HEK293 (cell line): ENCODE data around the gene ANTKMT.
A peak's percentile ranks its signal among the peaks of the same experiment; 100 is the strongest.

Source experiments
- GLIS2 ChIP-seq: fragments of 450-650 bp; formaldehyde crosslinking; IDR thresholded peaks from 2 replicates; pipeline ENCODE4 v1.5.1; 2016; ENCODE audit warnings: missing biosample characterization, missing genetic modification characterization
- KLF7 ChIP-seq: fragments of 450-650 bp; formaldehyde crosslinking; IDR thresholded peaks from 2 replicates; pipeline ENCODE4 v1.5.1; 2016; ENCODE audit warnings: missing biosample characterization, missing genetic modification characterization, borderline replicate concordance
- OSR2 ChIP-seq: fragments of 450-650 bp; formaldehyde crosslinking; IDR thresholded peaks from 2 replicates; pipeline ENCODE4 v1.5.1; 2016; ENCODE audit warnings: missing biosample characterization, missing genetic modification characterization
- PATZ1 ChIP-seq: fragments of 450-650 bp; formaldehyde crosslinking; IDR thresholded peaks from 2 replicates; pipeline ENCODE4 v1.5.1; 2016; ENCODE audit warnings: missing biosample characterization, missing genetic modification characterization
- SP3 ChIP-seq: fragments of 450-650 bp; formaldehyde crosslinking; IDR thresholded peaks from 2 replicates; pipeline ENCODE4 v1.5.1; 2016; ENCODE audit warnings: missing biosample characterization, missing genetic modification characterization
- SP7 ChIP-seq: fragments of 450-650 bp; formaldehyde crosslinking; IDR thresholded peaks from 2 replicates; pipeline ENCODE4 v1.5.1; 2016; ENCODE audit warnings: missing biosample characterization, missing genetic modification characterization
- YY1 ChIP-seq: fragments of 450-650 bp; formaldehyde crosslinking; IDR thresholded peaks from 2 replicates; pipeline ENCODE4 v1.5.1; 2018; ENCODE audit warnings: missing biosample characterization, missing genetic modification characterization
- ZBTB7A ChIP-seq: fragments of 450-650 bp; formaldehyde crosslinking; IDR thresholded peaks from 2 replicates; pipeline ENCODE4 v1.5.1; 2016; ENCODE audit warnings: low read depth, missing biosample characterization, missing genetic modification characterization
- ZBTB8A ChIP-seq: fragments of 450-650 bp; formaldehyde crosslinking; IDR thresholded peaks from 2 replicates; pipeline ENCODE4 v1.5.1; 2016; ENCODE audit warnings: missing biosample characterization, missing genetic modification characterization
- ZFP69B ChIP-seq: fragments of 450-650 bp; formaldehyde crosslinking; IDR thresholded peaks from 2 replicates; pipeline ENCODE4 v1.5.1; 2016; ENCODE audit warnings: missing biosample characterization, missing genetic modification characterization
- ZIC2 ChIP-seq: fragments of 450-650 bp; formaldehyde crosslinking; IDR thresholded peaks from 2 replicates; pipeline ENCODE4 v1.5.1; 2016; ENCODE audit warnings: missing biosample characterization, missing genetic modification characterization
- ZNF10 ChIP-seq: fragments of 450-650 bp; formaldehyde crosslinking; IDR thresholded peaks from 2 replicates; pipeline ENCODE4 v1.5.1; 2017; ENCODE audit warnings: missing biosample characterization, missing genetic modification characterization
- ZNF18 ChIP-seq: fragments of 450-650 bp; formaldehyde crosslinking; IDR thresholded peaks from 2 replicates; pipeline ENCODE4 v1.5.1; 2016; ENCODE audit warnings: missing biosample characterization, missing genetic modification characterization
- ZNF24 ChIP-seq: fragments of 450-650 bp; formaldehyde crosslinking; IDR thresholded peaks from 2 replicates; pipeline ENCODE4 v1.5.1; 2016; ENCODE audit warnings: missing biosample characterization, missing genetic modification characterization
- ZNF335 ChIP-seq: fragments of 450-650 bp; formaldehyde crosslinking; conservative IDR thresholded peaks from 2 replicates; pipeline ENCODE4 v1.5.1; 2016; ENCODE audit warnings: missing biosample characterization, missing genetic modification characterization
- ZNF391 ChIP-seq: fragments of 450-650 bp; formaldehyde crosslinking; IDR thresholded peaks from 2 replicates; pipeline ENCODE4 v1.5.1; 2016; ENCODE audit warnings: low read depth, missing biosample characterization, missing genetic modification characterization, borderline replicate concordance
- ZNF398 ChIP-seq: fragments of 450-650 bp; formaldehyde crosslinking; IDR thresholded peaks from 2 replicates; pipeline ENCODE4 v1.5.1; 2017; ENCODE audit warnings: missing biosample characterization, missing genetic modification characterization
- ZNF621 ChIP-seq: fragments of 450-650 bp; formaldehyde crosslinking; IDR thresholded peaks from 2 replicates; pipeline ENCODE4 v1.5.1; 2017; ENCODE audit warnings: missing biosample characterization, missing genetic modification characterization
- ZNF645 ChIP-seq: fragments of 450-650 bp; formaldehyde crosslinking; IDR thresholded peaks from 2 replicates; pipeline ENCODE4; 2016; ENCODE audit warnings: missing biosample characterization, missing genetic modification characterization
- ZNF658 ChIP-seq: fragments of 450-650 bp; formaldehyde crosslinking; IDR thresholded peaks from 2 replicates; pipeline ENCODE4; 2016; ENCODE audit warnings: missing biosample characterization, missing genetic modification characterization
- ZNF677 ChIP-seq: fragments of 450-650 bp; IDR thresholded peaks from 2 replicates; pipeline ENCODE4 v1.5.0; 2018; ENCODE audit warnings: missing biosample characterization, mild to moderate bottlenecking, missing genetic modification characterization, moderate library complexity
- ZNF76 ChIP-seq: fragments of 450-650 bp; formaldehyde crosslinking; IDR thresholded peaks from 2 replicates; pipeline ENCODE4; 2016; ENCODE audit warnings: low read depth, missing biosample characterization, missing genetic modification characterization, borderline replicate concordance
- TF ChIP-seq, protein P1 (sequence below): fragments of 450-650 bp; formaldehyde crosslinking; IDR thresholded peaks from 2 replicates; pipeline ENCODE4 v1.5.1; 2016; ENCODE audit warnings: missing biosample characterization, missing genetic modification characterization
- TF ChIP-seq, protein P2 (sequence below): sonication (generic); formaldehyde crosslinking; IDR thresholded peaks from 2 replicates; pipeline ENCODE4 v1.8.1; 2022; ENCODE audit warnings: mild to moderate bottlenecking, moderate library complexity, missing genetic modification reagents
- TF ChIP-seq, protein P3 (sequence below): fragments of 450-650 bp; formaldehyde crosslinking; IDR thresholded peaks from 2 replicates; pipeline ENCODE4 v1.5.1; 2017; ENCODE audit warnings: missing biosample characterization, missing genetic modification characterization
- TF ChIP-seq, protein P4 (sequence below): fragments of 450-650 bp; formaldehyde crosslinking; IDR thresholded peaks from 2 replicates; pipeline ENCODE4 v1.5.1; 2016; ENCODE audit warnings: missing biosample characterization, missing genetic modification characterization

Gene ANTKMT

DNA sequence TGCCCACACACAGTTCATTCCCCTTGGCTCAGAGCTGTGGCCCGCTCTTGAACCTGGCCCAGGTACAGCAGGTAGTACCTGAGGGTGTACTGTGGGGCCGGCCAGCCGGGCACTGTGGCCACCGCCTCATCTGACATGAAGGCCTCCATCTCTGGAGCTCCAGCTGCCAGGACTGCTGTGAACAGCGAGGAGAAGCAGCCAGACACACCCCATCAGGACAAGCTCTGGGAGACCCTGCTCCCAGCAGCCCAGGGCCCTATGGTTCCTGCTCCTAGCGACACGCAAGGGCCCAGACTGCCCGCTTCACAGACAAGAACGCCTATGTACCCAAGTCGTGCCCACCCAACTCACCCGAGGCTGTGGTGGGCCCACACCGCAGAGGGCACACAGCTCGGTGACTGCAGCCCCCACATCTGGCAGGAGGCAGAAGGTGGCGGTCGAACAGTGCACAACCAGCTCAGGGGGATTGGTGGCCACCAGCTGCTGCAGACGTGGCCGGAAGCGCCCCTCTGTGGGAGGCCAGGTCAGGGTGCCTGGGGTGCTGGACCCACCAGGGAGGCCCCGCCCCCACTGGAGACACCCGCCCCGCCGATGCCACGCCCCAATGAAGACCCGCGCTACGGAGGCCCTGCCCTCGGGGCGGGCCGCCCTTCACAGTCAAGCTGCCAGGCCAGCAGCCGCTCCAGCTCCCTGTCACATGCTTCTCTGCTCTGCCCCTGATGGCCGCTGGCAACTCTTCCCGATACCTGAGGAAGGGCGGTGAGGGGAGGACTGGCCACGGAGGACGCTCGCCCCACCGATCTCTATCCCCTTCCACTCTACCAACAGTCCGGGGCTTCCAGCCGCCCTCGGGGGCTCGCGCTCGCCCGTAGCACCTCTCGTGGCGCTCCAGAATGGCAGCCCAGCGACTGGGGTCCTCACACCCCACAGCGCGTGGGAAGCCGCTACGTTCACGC, 41.8 kb upstream of the ANTKMT start (continued):
- TF ChIP-seq, protein P1, sequence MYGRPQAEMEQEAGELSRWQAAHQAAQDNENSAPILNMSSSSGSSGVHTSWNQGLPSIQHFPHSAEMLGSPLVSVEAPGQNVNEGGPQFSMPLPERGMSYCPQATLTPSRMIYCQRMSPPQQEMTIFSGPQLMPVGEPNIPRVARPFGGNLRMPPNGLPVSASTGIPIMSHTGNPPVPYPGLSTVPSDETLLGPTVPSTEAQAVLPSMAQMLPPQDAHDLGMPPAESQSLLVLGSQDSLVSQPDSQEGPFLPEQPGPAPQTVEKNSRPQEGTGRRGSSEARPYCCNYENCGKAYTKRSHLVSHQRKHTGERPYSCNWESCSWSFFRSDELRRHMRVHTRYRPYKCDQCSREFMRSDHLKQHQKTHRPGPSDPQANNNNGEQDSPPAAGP (tag by site-specific recombination) = peak; percentile 88
- TF ChIP-seq ZNF398 (tag by site-specific recombination) (0 out of 2 replicates have a peak, but pooled peaks have one; percentile 5), ZFP69B (peak; percentile 99), ZBTB8A (tag by site-specific recombination) (peak; percentile 52), SP3 (peak; percentile 88), ZNF645 (tag by site-specific recombination) (peak; percentile 49; the same call in 1 of the 2 replicates), ZNF76 (peak; percentile 40; the same call in 1 of the 2 replicates), GLIS2 (tag by site-specific recombination) (peak; percentile 97), ZNF18 (tag by site-specific recombination) (peak; percentile 67; the same call in 1 of the 2 replicates), ZNF391 (tag by site-specific recombination) (peak; percentile 69; the same call in 1 of the 2 replicates), ZIC2 (tag by site-specific recombination) (peak; percentile 88), ZNF10 (tag by site-specific recombination) (peak; percentile 74), KLF7 (tag by site-specific recombination) (peak; percentile 75; the same call in 1 of the 2 replicates), ZNF335 (peak; percentile 86), ZBTB7A (peak; percentile 43; the same call in 1 of the 2 replicates), ZNF658 (tag by site-specific recombination) (no peak), YY1 (tag by site-specific recombination) (peak; percentile 62; the same call in 1 of the 2 replicates), ZNF621 (tag by site-specific recombination) (no peak), ZNF24 (0 out of 2 replicates have a peak, but pooled peaks have one; percentile 57), PATZ1 (peak; percentile 94), SP7 (peak; percentile 51), OSR2 (tag by site-specific recombination) (peak; percentile 60; the same call in 1 of the 2 replicates), ZNF677 (tag by site-specific recombination) (no peak)
- TF ChIP-seq, protein P2, sequence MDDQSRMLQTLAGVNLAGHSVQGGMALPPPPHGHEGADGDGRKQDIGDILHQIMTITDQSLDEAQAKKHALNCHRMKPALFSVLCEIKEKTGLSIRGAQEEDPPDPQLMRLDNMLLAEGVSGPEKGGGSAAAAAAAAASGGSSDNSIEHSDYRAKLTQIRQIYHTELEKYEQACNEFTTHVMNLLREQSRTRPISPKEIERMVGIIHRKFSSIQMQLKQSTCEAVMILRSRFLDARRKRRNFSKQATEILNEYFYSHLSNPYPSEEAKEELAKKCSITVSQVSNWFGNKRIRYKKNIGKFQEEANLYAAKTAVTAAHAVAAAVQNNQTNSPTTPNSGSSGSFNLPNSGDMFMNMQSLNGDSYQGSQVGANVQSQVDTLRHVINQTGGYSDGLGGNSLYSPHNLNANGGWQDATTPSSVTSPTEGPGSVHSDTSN (CRISPR knock-in tag) = peak; percentile 13; the same call in 1 of the 2 replicates
- TF ChIP-seq, protein P3, sequence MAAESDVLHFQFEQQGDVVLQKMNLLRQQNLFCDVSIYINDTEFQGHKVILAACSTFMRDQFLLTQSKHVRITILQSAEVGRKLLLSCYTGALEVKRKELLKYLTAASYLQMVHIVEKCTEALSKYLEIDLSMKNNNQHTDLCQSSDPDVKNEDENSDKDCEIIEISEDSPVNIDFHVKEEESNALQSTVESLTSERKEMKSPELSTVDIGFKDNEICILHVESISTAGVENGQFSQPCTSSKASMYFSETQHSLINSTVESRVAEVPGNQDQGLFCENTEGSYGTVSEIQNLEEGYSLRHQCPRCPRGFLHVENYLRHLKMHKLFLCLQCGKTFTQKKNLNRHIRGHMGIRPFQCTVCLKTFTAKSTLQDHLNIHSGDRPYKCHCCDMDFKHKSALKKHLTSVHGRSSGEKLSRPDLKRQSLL (tag by site-specific recombination) = peak; percentile 71; the same call in 1 of the 2 replicates
- TF ChIP-seq, protein P4, sequence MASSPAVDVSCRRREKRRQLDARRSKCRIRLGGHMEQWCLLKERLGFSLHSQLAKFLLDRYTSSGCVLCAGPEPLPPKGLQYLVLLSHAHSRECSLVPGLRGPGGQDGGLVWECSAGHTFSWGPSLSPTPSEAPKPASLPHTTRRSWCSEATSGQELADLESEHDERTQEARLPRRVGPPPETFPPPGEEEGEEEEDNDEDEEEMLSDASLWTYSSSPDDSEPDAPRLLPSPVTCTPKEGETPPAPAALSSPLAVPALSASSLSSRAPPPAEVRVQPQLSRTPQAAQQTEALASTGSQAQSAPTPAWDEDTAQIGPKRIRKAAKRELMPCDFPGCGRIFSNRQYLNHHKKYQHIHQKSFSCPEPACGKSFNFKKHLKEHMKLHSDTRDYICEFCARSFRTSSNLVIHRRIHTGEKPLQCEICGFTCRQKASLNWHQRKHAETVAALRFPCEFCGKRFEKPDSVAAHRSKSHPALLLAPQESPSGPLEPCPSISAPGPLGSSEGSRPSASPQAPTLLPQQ (tag by site-specific recombination) = peak; percentile 99
